Ovary (tissue), 1 donor: Measurements from ENCODE around the gene TREH.

Source experiments
- EP300 ChIP-seq: sonication (generic); formaldehyde crosslinking; IDR thresholded peaks from one replicate; pipeline ENCODE4 v1.6.1; 2017; ENCODE audit warnings: antibody characterized with exemption
- POLR2A ChIP-seq: fragments of 450-650 bp; IDR thresholded peaks from one replicate; pipeline ENCODE4 v1.6.1; 2017; ENCODE audit warnings: antibody characterized with exemption, mild to moderate bottlenecking, moderate library complexity

DNA sequence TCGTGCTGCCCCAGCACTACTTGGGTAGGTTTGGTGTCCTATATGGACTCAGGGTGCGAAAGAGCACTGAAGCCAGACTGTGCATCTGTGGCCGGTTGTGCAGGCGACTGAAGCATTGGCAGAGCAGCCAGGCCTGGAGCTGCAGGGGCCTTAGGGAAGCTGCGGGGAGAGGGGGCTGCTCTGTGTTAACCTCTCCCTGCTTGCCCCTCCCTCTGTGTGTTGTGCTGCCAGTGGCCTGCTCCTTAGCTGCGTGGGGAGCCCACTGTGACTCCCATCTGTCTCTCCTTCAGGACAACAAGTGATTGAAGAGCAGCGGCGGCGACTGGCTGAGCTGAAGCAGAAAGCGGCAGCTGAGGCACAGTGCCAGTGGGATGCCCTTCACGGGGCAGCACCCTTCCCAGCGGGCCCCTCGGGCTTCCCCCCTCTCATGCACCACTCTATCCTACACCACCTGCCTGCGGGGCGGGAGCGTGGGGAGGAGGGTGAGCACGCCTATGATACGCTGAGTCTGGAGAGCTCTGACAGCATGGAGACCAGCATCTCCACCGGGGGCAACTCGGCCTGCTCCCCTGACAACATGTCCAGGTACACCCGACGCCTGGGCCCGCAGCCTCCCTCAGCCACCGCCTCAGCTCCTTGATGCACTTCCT lies 34.3 kb downstream of the TREH start:
- TF ChIP-seq POLR2A: no peak
- TF ChIP-seq EP300: no peak
